ENCODE measurements around the gene VPS33B. TPM values are rescaled to one million over a fixed set of nuclear protein-coding genes. Genes with fewer than 3 reads are reported as not detected.

The VPS33B gene
- total and polyA plus RNA-seq, 2 of the 13 experiments (the other 11 are each of a cell fraction or from before 2014, with no cell fraction given): 15.8 to 16.5 TPM

DNA sequence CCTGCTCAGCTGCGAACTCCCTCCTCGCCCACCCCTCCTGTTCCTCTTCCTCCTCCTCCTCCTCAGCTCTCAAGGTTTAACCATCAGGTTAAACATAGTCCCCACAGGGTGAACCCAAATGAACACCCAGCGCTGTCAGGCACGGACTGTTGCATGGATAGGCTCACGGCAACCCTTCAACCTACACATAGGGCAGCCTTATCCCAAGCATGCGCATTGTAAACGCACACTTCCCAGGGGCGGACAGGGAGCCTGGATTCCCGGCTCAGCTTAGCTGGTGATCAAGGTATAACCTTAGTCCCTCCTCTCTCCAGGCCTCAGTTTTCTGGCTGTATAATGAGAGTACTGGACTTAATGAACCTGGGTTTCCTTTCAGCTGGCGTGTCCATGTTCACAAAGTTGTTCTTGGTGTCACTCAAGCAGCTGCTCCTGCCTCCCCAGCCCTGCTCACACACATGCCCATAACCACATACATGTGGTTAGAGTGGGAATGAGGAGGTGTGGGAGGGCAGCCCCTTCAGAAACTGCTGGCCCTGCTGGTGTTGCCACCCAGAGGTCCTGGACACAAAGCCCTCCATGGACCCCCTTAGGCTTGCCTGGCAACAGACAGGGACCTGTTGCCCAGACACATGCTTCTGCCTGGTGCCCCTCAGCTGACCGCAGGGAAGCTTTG, 20.9 kb upstream of the VPS33B start:
- CTCF ChIA-PET (ENCODE audit: low intra/inter-chr PET ratio, low total read pairs): no interaction called here
- Histone ChIP-seq H3K4me3 (replicated peaks in 1 of 3; ENCODE audit: insufficient read depth in 1 of 3, low read depth in 2 of 3, low read length in 3 of 3) (no peak overlapping the region), H2AFZ (ENCODE audit: low read length) (no peak overlapping the region), H3K4me1 (ENCODE audit: insufficient read depth, low read length) (no peaks in the 10 kb centered on the region), H3K9me3 (ENCODE audit: low read length) (no peaks in the 10 kb centered on the region), H3K9ac (ENCODE audit: insufficient read depth, low read depth, low read length) (no peak overlapping the region), H3K27ac (ENCODE audit: extremely low read length, insufficient read depth, low read length) (no peak overlapping the region), H4K20me1 (ENCODE audit: insufficient read depth, low read length) (no peaks in the 10 kb centered on the region), H3K36me3 (replicated peaks in 1 of 2; ENCODE audit: control insufficient read depth in 1 of 2, insufficient read depth in 2 of 2, low read length in 2 of 2) (no peaks in the 10 kb centered on the region), H3K4me2 (ENCODE audit: low read depth, low read length) (no peak overlapping the region), H3K79me2 (ENCODE audit: insufficient read depth, low read length) (no peaks in the 10 kb centered on the region), H3K27me3 (ENCODE audit: control insufficient read depth in 1 of 2, insufficient read depth in 2 of 2, low read length in 2 of 2) (peaks cover 0 to 24% of the 10 kb centered on the region in 2 experiments; a peak in 3 of 5 replicates)
- POLR2A ChIA-PET: no interaction called here
- BruUV-seq (replicated peaks): no TSS peak
- DNase-seq (ENCODE audit: low spot score): no peak
- no peak for FAIRE-seq
- ATAC-seq: peak; percentile 51; the same call in 1 of the 3 replicates
- intact Hi-C loops (cut with micrococcal nuclease; ENCODE audit: unreplicated experiment) (no loop called here), in situ Hi-C loops (cut with HindIII; ENCODE audit: extremely low pct_ligation_motif_present, low pct_unique_long_range_greater_than_20kb) (no loop called here)
- 41% methylated on average over 9 of the region's 11 CpGs for WGBS (ENCODE audit: low lambda C conversion rate)
- TF ChIP-seq NFIB (CRISPR knock-in tag; IDR thresholded peaks at IDR 0.05; ENCODE audit: borderline replicate concordance) (no peak), ZNF530 (CRISPR knock-in tag; IDR thresholded peaks at IDR 0.05; ENCODE audit: low read depth) (no peak), MIER2 (CRISPR knock-in tag; IDR thresholded peaks at IDR 0.05) (no peak)
- TF ChIP-seq, protein P1, sequence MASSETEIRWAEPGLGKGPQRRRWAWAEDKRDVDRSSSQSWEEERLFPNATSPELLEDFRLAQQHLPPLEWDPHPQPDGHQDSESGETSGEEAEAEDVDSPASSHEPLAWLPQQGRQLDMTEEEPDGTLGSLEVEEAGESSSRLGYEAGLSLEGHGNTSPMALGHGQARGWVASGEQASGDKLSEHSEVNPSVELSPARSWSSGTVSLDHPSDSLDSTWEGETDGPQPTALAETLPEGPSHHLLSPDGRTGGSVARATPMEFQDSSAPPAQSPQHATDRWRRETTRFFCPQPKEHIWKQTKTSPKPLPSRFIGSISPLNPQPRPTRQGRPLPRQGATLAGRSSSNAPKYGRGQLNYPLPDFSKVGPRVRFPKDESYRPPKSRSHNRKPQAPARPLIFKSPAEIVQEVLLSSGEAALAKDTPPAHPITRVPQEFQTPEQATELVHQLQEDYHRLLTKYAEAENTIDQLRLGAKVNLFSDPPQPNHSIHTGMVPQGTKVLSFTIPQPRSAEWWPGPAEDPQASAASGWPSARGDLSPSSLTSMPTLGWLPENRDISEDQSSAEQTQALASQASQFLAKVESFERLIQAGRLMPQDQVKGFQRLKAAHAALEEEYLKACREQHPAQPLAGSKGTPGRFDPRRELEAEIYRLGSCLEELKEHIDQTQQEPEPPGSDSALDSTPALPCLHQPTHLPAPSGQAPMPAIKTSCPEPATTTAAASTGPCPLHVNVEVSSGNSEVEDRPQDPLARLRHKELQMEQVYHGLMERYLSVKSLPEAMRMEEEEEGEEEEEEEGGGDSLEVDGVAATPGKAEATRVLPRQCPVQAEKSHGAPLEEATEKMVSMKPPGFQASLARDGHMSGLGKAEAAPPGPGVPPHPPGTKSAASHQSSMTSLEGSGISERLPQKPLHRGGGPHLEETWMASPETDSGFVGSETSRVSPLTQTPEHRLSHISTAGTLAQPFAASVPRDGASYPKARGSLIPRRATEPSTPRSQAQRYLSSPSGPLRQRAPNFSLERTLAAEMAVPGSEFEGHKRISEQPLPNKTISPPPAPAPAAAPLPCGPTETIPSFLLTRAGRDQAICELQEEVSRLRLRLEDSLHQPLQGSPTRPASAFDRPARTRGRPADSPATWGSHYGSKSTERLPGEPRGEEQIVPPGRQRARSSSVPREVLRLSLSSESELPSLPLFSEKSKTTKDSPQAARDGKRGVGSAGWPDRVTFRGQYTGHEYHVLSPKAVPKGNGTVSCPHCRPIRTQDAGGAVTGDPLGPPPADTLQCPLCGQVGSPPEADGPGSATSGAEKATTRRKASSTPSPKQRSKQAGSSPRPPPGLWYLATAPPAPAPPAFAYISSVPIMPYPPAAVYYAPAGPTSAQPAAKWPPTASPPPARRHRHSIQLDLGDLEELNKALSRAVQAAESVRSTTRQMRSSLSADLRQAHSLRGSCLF (CRISPR knock-in tag; IDR thresholded peaks at IDR 0.05; ENCODE audit: borderline replicate concordance): no peak
